HEK293 (cell line): Measurements from ENCODE around the gene UCP2.

Experiments used
- CTCF ChIA-PET: fragments of 350-600 bp; formaldehyde crosslinking; extraction: SDS; loops from one replicate; lab custom pipeline; 2021; ENCODE audit warnings: antibody characterized with exemption; lab: Yijun Ruan, JAX
- POLR2A ChIA-PET: fragments of 300-600 bp; formaldehyde crosslinking; extraction: SDS; loops from one replicate; lab custom pipeline; 2020; ENCODE audit warnings: antibody characterized with exemption, inconsistent platforms; lab: Yijun Ruan, JAX
- H3K27ac ChIP-seq: fragments of 200-500 bp; sonication (Bioruptor generic); 2 replicates; pipeline ENCODE4 v1.5.1; 2014; ENCODE audit warnings: low read depth, low read length, control low read depth, inconsistent platforms; ENCODE audit errors: extremely low read depth
- H3K36me3 ChIP-seq, 2 experiments: fragments of 200-500 bp in 1 of 2; sonication (Bioruptor generic) in 1 of 2; 1 replicate in 1 of 2; 2 replicates in 1 of 2; pipeline ENCODE4 v1.5.1; 2014 to 2017; ENCODE audit warnings: inconsistent platforms in 2 of 2, low read length in 2 of 2; ENCODE audit not compliant: control insufficient read depth in 2 of 2, insufficient read depth in 1 of 2
- H3K4me1 ChIP-seq: fragments of 200-500 bp; sonication (Bioruptor generic); 2 replicates; pipeline ENCODE4 v1.5.1; 2014; ENCODE audit warnings: mild to moderate bottlenecking, low read length, inconsistent platforms; ENCODE audit not compliant: control insufficient read depth, insufficient read depth
- H3K4me3 ChIP-seq: 2 replicates; pipeline ENCODE4 v1.5.1; 2011; ENCODE audit warnings: low read depth, mild to moderate bottlenecking, control low read depth, low read length, moderate library complexity
- H3K9me3 ChIP-seq: fragments of 200-500 bp; sonication (Bioruptor generic); 2 replicates; pipeline ENCODE4 v1.5.1; 2014; ENCODE audit warnings: low read depth, low read length, inconsistent platforms; ENCODE audit not compliant: control insufficient read depth, insufficient read depth
- FEZF1 ChIP-seq: fragments of 450-650 bp; formaldehyde crosslinking; IDR thresholded peaks from 2 replicates; pipeline ENCODE4 v1.5.1; 2016; ENCODE audit warnings: missing biosample characterization, missing genetic modification characterization
- GFI1B ChIP-seq: fragments of 450-650 bp; formaldehyde crosslinking; IDR thresholded peaks from 2 replicates; pipeline ENCODE4 v1.5.1; 2016; ENCODE audit warnings: missing biosample characterization, missing genetic modification characterization
- ZNF133 ChIP-seq: fragments of 450-650 bp; formaldehyde crosslinking; IDR thresholded peaks from 2 replicates; pipeline ENCODE4 v1.5.1; 2016; ENCODE audit warnings: missing biosample characterization, missing genetic modification characterization
- ZNF274 ChIP-seq, 2 experiments: fragments of 200-500 bp in 1 of 2; fragments of 450-650 bp in 1 of 2; sonication (Bioruptor generic) in 1 of 2; formaldehyde crosslinking in 1 of 2; IDR thresholded peaks; 2 replicates each; pipeline versions ENCODE4 v1.5.1 to v1.6.1; 2014 to 2016; ENCODE audit warnings: borderline replicate concordance in 1 of 2, inconsistent platforms in 1 of 2, low read length in 1 of 2, missing biosample characterization in 1 of 2, missing genetic modification characterization in 1 of 2
- ZNF354C ChIP-seq: fragments of 450-650 bp; formaldehyde crosslinking; IDR thresholded peaks from 2 replicates; pipeline ENCODE4 v1.5.1; 2016; ENCODE audit warnings: missing biosample characterization, missing genetic modification characterization, low read depth, borderline replicate concordance
- ZNF394 ChIP-seq: fragments of 450-650 bp; formaldehyde crosslinking; IDR thresholded peaks from 2 replicates; pipeline ENCODE4 v1.5.1; 2016; ENCODE audit warnings: missing biosample characterization, missing genetic modification characterization, mild to moderate bottlenecking, moderate library complexity, borderline replicate concordance
- ZNF514 ChIP-seq: fragments of 450-650 bp; formaldehyde crosslinking; IDR thresholded peaks from 2 replicates; pipeline ENCODE4 v1.5.1; 2016; ENCODE audit warnings: missing biosample characterization, missing genetic modification characterization
- ZNF548 ChIP-seq: fragments of 450-650 bp; formaldehyde crosslinking; IDR thresholded peaks from 2 replicates; pipeline ENCODE4 v1.5.1; 2016; ENCODE audit warnings: missing biosample characterization, missing genetic modification characterization
- ZNF558 ChIP-seq: fragments of 450-650 bp; formaldehyde crosslinking; IDR thresholded peaks from 2 replicates; pipeline ENCODE4 v1.5.1; 2016; ENCODE audit warnings: missing biosample characterization, missing genetic modification characterization
- ZNF747 ChIP-seq: fragments of 450-650 bp; formaldehyde crosslinking; IDR thresholded peaks from 2 replicates; pipeline ENCODE4 v1.5.1; 2016; ENCODE audit warnings: missing biosample characterization, missing genetic modification characterization
- ZNF830 ChIP-seq: fragments of 450-650 bp; IDR thresholded peaks from 2 replicates; pipeline ENCODE4 v1.5.0; 2018; ENCODE audit warnings: missing biosample characterization, missing genetic modification characterization, low read depth, mild to moderate bottlenecking, moderate library complexity
- ZSCAN23 ChIP-seq: fragments of 450-650 bp; formaldehyde crosslinking; IDR thresholded peaks from 2 replicates; pipeline ENCODE4 v1.5.1; 2016; ENCODE audit warnings: missing biosample characterization, missing genetic modification characterization
- TF ChIP-seq, protein P1 (sequence below): fragments of 450-650 bp; formaldehyde crosslinking; IDR thresholded peaks from 2 replicates; pipeline ENCODE4 v1.5.1; 2016; ENCODE audit warnings: missing biosample characterization, missing genetic modification characterization
- TF ChIP-seq, protein P2 (sequence below): fragments of 450-650 bp; formaldehyde crosslinking; IDR thresholded peaks from 2 replicates; pipeline ENCODE4 v1.5.1; 2016; ENCODE audit warnings: missing biosample characterization, missing genetic modification characterization
- TF ChIP-seq, protein P3 (sequence below): fragments of 450-650 bp; formaldehyde crosslinking; IDR thresholded peaks from 2 replicates; pipeline ENCODE4 v1.5.1; 2017; ENCODE audit warnings: missing biosample characterization, missing genetic modification characterization
- TF ChIP-seq, protein P4 (sequence below): fragments of 450-650 bp; formaldehyde crosslinking; IDR thresholded peaks from 2 replicates; pipeline ENCODE4 v1.5.1; 2016; ENCODE audit warnings: missing biosample characterization, missing genetic modification characterization, borderline replicate concordance
- TF ChIP-seq, protein P5 (sequence below): fragments of 450-650 bp; formaldehyde crosslinking; IDR thresholded peaks from 2 replicates; pipeline ENCODE4 v1.5.1; 2016; ENCODE audit warnings: missing biosample characterization, missing genetic modification characterization

The UCP2 gene

DNA sequence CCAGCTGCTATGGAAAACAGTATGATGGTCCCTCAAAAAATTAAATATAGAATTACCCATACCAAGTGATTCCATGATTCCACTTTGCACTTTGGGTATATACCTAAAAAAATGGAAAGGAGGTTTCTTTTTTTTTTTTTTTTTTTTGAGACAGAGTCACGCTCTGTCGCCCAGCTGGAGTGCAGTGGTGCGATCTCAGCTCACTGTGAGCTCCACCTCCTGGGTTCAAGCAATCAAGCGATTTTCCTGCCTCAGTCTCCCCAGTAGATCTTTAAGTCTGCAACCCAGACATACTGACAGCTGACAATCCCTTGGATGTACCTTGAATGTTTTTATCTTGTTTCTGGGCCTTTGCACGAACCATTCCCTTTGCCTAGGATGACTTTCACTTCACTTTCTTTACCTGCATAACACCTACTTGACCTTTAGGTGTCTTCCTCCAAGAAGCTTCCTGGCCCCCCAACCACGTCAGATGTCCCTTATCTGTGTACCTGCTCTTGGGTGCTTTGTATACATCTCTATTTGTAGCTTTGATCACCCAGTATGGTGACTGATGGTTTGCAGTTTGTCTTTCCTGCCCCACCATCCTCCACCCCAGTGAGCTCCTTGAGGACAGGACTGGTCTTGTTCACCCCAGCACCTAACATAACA, 14.6 kb upstream of the UCP2 start (continued):
- no peak for TF ChIP-seq ZNF747
- TF ChIP-seq ZNF558 (tag by site-specific recombination): no peak
- no peak for TF ChIP-seq GFI1B (tag by site-specific recombination)
- TF ChIP-seq, protein P1, sequence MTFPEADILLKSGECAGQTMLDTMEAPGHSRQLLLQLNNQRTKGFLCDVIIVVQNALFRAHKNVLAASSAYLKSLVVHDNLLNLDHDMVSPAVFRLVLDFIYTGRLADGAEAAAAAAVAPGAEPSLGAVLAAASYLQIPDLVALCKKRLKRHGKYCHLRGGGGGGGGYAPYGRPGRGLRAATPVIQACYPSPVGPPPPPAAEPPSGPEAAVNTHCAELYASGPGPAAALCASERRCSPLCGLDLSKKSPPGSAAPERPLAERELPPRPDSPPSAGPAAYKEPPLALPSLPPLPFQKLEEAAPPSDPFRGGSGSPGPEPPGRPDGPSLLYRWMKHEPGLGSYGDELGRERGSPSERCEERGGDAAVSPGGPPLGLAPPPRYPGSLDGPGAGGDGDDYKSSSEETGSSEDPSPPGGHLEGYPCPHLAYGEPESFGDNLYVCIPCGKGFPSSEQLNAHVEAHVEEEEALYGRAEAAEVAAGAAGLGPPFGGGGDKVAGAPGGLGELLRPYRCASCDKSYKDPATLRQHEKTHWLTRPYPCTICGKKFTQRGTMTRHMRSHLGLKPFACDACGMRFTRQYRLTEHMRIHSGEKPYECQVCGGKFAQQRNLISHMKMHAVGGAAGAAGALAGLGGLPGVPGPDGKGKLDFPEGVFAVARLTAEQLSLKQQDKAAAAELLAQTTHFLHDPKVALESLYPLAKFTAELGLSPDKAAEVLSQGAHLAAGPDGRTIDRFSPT (tag by site-specific recombination): no peak
- TF ChIP-seq ZSCAN23 (tag by site-specific recombination): no peak
- TF ChIP-seq ZNF830: no peak
- TF ChIP-seq, protein P2, sequence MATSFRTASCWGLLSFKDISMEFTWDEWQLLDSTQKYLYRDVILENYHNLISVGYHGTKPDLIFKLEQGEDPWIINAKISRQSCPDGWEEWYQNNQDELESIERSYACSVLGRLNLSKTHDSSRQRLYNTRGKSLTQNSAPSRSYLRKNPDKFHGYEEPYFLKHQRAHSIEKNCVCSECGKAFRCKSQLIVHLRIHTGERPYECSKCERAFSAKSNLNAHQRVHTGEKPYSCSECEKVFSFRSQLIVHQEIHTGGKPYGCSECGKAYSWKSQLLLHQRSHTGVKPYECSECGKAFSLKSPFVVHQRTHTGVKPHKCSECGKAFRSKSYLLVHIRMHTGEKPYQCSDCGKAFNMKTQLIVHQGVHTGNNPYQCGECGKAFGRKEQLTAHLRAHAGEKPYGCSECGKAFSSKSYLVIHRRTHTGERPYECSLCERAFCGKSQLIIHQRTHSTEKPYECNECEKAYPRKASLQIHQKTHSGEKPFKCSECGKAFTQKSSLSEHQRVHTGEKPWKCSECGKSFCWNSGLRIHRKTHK (tag by site-specific recombination): no peak
- no peak for TF ChIP-seq ZNF394 (tag by site-specific recombination)
- TF ChIP-seq, protein P3, sequence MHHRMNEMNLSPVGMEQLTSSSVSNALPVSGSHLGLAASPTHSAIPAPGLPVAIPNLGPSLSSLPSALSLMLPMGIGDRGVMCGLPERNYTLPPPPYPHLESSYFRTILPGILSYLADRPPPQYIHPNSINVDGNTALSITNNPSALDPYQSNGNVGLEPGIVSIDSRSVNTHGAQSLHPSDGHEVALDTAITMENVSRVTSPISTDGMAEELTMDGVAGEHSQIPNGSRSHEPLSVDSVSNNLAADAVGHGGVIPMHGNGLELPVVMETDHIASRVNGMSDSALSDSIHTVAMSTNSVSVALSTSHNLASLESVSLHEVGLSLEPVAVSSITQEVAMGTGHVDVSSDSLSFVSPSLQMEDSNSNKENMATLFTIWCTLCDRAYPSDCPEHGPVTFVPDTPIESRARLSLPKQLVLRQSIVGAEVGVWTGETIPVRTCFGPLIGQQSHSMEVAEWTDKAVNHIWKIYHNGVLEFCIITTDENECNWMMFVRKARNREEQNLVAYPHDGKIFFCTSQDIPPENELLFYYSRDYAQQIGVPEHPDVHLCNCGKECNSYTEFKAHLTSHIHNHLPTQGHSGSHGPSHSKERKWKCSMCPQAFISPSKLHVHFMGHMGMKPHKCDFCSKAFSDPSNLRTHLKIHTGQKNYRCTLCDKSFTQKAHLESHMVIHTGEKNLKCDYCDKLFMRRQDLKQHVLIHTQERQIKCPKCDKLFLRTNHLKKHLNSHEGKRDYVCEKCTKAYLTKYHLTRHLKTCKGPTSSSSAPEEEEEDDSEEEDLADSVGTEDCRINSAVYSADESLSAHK: no peak
- TF ChIP-seq, all 188 proteins: peak for 0

DNA sequence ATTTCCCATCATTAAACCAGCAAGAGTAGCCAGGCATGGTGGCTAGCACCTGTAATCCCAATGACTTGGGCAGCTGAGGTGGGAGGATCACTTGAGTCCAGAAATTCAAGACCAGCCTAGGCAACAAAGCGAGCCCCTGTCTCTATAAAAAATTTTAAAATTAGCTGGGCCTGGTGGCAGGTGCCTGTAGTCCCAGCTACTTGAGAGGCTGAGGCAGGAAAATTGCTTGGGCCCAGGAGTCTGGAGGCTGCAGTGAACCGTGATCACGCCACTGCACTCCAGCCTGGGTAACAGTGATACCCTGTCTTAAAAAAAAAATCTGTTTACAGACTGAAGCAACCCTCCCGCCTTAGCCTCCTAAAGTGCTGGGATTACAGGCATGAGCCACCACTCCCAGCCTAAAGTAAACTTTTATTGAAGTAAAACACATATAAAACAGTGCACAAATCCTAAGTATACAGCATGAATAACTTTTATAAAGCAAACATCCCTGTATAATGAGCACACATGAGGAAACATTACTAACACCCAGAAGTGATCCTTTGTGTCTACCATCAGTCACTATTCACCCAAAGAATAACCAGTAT, 13.6 kb upstream of the UCP2 start:
- H3K36me3 ChIP-seq: no peaks in the 10 kb centered on the region
- no peak overlapping the region for H3K27ac ChIP-seq
- H3K4me3 ChIP-seq: no peak overlapping the region
- ChIA-PET POLR2A (no interaction called here), CTCF (interaction anchor here (0.7 kb wide), 1 partner anchor 212 kb away, joined by 3 read pairs; no protein-coding TSS in a partner anchor)
- no peaks in the 10 kb centered on the region for H3K4me1 ChIP-seq
- no peaks in the 10 kb centered on the region for H3K9me3 ChIP-seq
- TF ChIP-seq ZNF548 (no peak), ZNF133 (no peak), GFI1B (tag by site-specific recombination) (no peak), FEZF1 (tag by site-specific recombination) (no peak), ZNF354C (tag by site-specific recombination) (no peak), ZNF274 (IDR thresholded peaks at IDR 0.05; ENCODE audit: low read length) (no peak), ZNF274 (tag by site-specific recombination; IDR thresholded peaks at IDR 0.05; ENCODE audit: borderline replicate concordance) (no peak), ZNF514 (no peak)
- TF ChIP-seq, protein P4, sequence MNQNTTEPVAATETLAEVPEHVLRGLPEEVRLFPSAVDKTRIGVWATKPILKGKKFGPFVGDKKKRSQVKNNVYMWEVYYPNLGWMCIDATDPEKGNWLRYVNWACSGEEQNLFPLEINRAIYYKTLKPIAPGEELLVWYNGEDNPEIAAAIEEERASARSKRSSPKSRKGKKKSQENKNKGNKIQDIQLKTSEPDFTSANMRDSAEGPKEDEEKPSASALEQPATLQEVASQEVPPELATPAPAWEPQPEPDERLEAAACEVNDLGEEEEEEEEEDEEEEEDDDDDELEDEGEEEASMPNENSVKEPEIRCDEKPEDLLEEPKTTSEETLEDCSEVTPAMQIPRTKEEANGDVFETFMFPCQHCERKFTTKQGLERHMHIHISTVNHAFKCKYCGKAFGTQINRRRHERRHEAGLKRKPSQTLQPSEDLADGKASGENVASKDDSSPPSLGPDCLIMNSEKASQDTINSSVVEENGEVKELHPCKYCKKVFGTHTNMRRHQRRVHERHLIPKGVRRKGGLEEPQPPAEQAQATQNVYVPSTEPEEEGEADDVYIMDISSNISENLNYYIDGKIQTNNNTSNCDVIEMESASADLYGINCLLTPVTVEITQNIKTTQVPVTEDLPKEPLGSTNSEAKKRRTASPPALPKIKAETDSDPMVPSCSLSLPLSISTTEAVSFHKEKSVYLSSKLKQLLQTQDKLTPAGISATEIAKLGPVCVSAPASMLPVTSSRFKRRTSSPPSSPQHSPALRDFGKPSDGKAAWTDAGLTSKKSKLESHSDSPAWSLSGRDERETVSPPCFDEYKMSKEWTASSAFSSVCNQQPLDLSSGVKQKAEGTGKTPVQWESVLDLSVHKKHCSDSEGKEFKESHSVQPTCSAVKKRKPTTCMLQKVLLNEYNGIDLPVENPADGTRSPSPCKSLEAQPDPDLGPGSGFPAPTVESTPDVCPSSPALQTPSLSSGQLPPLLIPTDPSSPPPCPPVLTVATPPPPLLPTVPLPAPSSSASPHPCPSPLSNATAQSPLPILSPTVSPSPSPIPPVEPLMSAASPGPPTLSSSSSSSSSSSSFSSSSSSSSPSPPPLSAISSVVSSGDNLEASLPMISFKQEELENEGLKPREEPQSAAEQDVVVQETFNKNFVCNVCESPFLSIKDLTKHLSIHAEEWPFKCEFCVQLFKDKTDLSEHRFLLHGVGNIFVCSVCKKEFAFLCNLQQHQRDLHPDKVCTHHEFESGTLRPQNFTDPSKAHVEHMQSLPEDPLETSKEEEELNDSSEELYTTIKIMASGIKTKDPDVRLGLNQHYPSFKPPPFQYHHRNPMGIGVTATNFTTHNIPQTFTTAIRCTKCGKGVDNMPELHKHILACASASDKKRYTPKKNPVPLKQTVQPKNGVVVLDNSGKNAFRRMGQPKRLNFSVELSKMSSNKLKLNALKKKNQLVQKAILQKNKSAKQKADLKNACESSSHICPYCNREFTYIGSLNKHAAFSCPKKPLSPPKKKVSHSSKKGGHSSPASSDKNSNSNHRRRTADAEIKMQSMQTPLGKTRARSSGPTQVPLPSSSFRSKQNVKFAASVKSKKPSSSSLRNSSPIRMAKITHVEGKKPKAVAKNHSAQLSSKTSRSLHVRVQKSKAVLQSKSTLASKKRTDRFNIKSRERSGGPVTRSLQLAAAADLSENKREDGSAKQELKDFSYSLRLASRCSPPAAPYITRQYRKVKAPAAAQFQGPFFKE (tag by site-specific recombination): no peak
- TF ChIP-seq, protein P5, sequence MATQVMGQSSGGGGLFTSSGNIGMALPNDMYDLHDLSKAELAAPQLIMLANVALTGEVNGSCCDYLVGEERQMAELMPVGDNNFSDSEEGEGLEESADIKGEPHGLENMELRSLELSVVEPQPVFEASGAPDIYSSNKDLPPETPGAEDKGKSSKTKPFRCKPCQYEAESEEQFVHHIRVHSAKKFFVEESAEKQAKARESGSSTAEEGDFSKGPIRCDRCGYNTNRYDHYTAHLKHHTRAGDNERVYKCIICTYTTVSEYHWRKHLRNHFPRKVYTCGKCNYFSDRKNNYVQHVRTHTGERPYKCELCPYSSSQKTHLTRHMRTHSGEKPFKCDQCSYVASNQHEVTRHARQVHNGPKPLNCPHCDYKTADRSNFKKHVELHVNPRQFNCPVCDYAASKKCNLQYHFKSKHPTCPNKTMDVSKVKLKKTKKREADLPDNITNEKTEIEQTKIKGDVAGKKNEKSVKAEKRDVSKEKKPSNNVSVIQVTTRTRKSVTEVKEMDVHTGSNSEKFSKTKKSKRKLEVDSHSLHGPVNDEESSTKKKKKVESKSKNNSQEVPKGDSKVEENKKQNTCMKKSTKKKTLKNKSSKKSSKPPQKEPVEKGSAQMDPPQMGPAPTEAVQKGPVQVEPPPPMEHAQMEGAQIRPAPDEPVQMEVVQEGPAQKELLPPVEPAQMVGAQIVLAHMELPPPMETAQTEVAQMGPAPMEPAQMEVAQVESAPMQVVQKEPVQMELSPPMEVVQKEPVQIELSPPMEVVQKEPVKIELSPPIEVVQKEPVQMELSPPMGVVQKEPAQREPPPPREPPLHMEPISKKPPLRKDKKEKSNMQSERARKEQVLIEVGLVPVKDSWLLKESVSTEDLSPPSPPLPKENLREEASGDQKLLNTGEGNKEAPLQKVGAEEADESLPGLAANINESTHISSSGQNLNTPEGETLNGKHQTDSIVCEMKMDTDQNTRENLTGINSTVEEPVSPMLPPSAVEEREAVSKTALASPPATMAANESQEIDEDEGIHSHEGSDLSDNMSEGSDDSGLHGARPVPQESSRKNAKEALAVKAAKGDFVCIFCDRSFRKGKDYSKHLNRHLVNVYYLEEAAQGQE: no peak
